Measurements from ENCODE around the gene TEDC2. TPM values are rescaled to one million over a fixed set of nuclear protein-coding genes. Genes with fewer than 3 reads are reported as not detected.

Gene TEDC2
- total and polyA plus RNA-seq, 3 donors from 2014 or later, result 7.7 to 19.4 (median 18.0) TPM

- peak overlapping the region in 1 of 2 donors; percentile 50 for H3K27ac ChIP-seq
- no peaks in the 10 kb centered on the region for H3K9me3 ChIP-seq
- intact Hi-C loops (cut with DNase I; ENCODE audit: low total_unique reads), result no loop called here
- H3K4me1 ChIP-seq, result peaks cover 9% of the 10 kb centered on the region
- 91 to 93% methylated on average over 11 of the region's 11 CpGs for WGBS, 2 donors
- TF ChIP-seq, protein P1, sequence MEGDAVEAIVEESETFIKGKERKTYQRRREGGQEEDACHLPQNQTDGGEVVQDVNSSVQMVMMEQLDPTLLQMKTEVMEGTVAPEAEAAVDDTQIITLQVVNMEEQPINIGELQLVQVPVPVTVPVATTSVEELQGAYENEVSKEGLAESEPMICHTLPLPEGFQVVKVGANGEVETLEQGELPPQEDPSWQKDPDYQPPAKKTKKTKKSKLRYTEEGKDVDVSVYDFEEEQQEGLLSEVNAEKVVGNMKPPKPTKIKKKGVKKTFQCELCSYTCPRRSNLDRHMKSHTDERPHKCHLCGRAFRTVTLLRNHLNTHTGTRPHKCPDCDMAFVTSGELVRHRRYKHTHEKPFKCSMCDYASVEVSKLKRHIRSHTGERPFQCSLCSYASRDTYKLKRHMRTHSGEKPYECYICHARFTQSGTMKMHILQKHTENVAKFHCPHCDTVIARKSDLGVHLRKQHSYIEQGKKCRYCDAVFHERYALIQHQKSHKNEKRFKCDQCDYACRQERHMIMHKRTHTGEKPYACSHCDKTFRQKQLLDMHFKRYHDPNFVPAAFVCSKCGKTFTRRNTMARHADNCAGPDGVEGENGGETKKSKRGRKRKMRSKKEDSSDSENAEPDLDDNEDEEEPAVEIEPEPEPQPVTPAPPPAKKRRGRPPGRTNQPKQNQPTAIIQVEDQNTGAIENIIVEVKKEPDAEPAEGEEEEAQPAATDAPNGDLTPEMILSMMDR (IDR thresholded peaks at IDR 0.05), result no peak
- no peak for TF ChIP-seq POLR2A (IDR thresholded peaks at IDR 0.05)
- H3K4me3 ChIP-seq, result no peak overlapping the region
- DNase-seq, result no peak
- H3K27me3 ChIP-seq, result no peaks in the 10 kb centered on the region
- no peaks in the 10 kb centered on the region for H3K36me3 ChIP-seq (ENCODE audit: low read depth, missing control alignments)
Measured at GRCh38 chr16:2507665-2508064, 47.8 kb downstream of the TEDC2 start.

DNA sequence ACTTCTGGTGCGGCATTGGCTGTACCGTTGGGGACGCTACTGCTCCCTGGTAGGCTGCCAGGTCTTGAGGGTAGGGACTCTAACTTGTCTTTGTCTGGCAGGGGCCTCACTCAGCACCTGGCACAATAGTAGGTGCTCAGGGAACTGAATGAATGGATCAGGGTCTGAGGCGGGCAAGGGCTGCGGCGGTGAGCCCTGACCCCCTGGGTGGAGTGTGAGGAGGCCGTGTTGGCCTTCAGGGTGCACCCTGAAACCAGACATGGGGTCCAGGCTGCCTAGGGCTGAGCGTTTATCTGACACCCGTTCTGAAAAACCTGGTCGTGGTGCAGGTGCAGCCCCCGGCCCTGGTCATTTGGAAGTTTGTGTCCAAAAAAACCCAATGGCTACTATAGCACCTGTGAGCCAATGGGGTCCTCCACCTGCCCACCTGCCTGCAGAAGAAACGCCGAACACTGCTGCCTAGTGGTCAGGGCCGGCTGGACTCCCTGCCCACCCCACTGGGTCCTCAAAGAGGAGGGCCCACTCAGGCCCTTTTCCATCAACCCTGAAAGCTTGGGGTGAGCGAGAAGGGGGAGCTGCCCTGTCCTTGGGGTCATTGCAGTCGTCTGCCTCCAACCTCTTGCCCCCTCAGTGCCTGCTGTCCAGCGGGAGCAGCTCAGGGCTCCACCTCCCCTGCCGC, 49.0 kb downstream of the TEDC2 start:
- Histone ChIP-seq H3K4me1 (peaks cover 12% of the 10 kb centered on the region), H3K36me3 (ENCODE audit: low read depth, missing control alignments) (no peaks in the 10 kb centered on the region), H3K27ac (no peak overlapping the region), H3K9me3 (no peaks in the 10 kb centered on the region), H3K4me3 (no peak overlapping the region), H3K27me3 (no peaks in the 10 kb centered on the region)
- WGBS, 2 donors, result 89 to 95% methylated on average over 13 to 18 of the region's 18 CpGs
- no peak for DNase-seq
- intact Hi-C loops (cut with DNase I; ENCODE audit: low total_unique reads), result no loop called here
- TF ChIP-seq POLR2A (IDR thresholded peaks at IDR 0.05), result no peak
- TF ChIP-seq, protein P1 (IDR thresholded peaks at IDR 0.05), result no peak

GRCh38 chr16:2511128-2511800, 51.4 kb downstream of the TEDC2 start:
- Histone ChIP-seq H3K27me3 (no peaks in the 10 kb centered on the region), H3K36me3 (ENCODE audit: low read depth, missing control alignments) (no peaks in the 10 kb centered on the region), H3K9me3 (no peaks in the 10 kb centered on the region), H3K4me1 (peaks cover 26% of the 10 kb centered on the region), H3K4me3 (no peak overlapping the region), H3K27ac (no peak overlapping the region)
- no peak for TF ChIP-seq POLR2A (IDR thresholded peaks at IDR 0.05)
- TF ChIP-seq, protein P1 (IDR thresholded peaks at IDR 0.05), result no peak
- intact Hi-C loops (cut with DNase I; ENCODE audit: low total_unique reads), result no loop called here
- WGBS, 2 donors, result 53 to 66% methylated on average over 24 of the region's 24 CpGs
- DNase-seq, result peak; percentile 61

DNA sequence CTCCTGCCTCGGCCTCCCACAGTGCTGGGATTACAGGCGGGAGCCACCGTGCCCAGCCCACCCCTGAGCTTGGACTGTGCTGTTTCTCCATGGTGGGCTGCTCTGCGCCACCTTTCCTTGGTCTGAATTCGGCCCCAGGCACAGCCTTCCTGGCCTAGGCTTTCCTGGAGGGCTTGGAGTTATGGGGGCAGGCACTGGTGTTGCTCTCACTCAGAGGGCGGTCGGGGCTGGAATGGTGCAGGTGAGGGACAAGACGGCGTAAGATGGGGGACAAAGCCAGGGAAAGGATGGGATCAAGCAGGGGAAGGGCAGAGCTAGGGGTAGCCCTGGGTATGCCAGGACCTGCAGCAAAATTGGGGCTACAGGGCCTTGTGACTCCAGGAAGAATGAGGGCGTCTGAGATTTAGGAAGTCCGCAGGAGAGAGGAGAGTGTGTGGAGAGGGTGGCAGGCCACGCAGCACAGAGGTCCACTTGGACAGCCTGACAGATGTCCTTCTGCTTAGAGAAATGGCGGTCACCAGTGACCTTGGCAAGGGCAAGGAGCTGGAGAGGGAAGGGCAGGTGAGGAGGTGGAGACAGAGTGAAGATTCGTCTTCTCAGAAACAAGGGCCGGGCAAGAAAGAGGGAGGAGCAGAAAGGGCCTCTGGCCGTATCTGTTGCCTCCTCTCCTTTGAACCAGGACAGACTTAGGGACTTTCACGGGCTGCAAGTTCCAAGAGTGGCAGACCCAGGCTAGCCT, 52.3 kb downstream of the TEDC2 start:
- no peaks in the 10 kb centered on the region for H3K9me3 ChIP-seq
- H3K4me3 ChIP-seq, result peak overlapping the region in 1 of 2 donors; percentile 98
- intact Hi-C loops (cut with DNase I; ENCODE audit: low total_unique reads), result no loop called here
- peak overlapping the region in 1 of 2 donors; percentile 99 for H3K27ac ChIP-seq
- 81 to 86% methylated on average over 17 of the region's 17 CpGs for WGBS, 2 donors
- no peaks in the 10 kb centered on the region for H3K36me3 ChIP-seq (ENCODE audit: low read depth, missing control alignments)
- peaks cover 35% of the 10 kb centered on the region for H3K4me1 ChIP-seq
- no peak for DNase-seq
- TF ChIP-seq, protein P1 (IDR thresholded peaks at IDR 0.05), result no peak
- no peak for TF ChIP-seq POLR2A (IDR thresholded peaks at IDR 0.05)
- no peaks in the 10 kb centered on the region for H3K27me3 ChIP-seq

Measured in testis (tissue), 3 donors.